NCI-H774 (cell line): ENCODE data around the gene TNPO3.

Experiments
- DNase-seq: peaks from one replicate; lab custom pipeline; 2025; lab: John Stamatoyannopoulos, UW

Gene TNPO3

GRCh38 chr7:128939075-128939860, 115.6 kb downstream of the TNPO3 start:
- DNase-seq: no peak

DNA sequence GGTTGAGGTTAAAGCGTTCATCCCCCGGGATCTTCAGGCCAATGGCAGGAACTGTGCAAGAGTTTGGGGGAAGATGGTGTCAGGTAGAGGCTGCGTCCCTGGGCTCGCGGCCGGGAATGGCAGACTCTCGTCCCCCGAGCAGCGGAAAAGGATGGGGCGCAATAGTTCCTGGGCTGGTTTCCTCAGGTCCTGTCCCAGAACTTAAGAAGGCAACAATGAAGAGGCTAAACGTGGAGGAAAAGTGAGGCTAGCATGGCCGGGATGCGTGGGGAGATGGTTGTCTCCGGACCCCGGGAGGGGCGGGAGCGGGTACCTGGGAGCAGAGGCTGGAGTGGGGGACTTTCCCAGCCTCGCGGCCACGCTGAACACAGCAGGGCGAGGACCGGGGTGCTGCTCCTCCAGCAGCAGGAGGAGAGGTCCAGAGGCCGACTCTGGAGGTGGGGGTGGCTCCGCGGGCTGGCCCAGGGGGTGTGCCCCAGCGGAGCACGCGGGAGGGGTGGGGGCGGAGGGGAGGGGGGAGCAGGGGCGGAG, 116.3 kb downstream of the TNPO3 start:
- DNase-seq: no peak

GRCh38 chr7:128937647-128938543, 117.0 kb downstream of the TNPO3 start, which contains the start of gene IRF5:
Gene IRF5, plus strand, starts transcription at chr7:128937927. Its CDS starts 4,155 bp downstream, at chr7:128942082.
- peak; percentile 70 for DNase-seq

GRCh38 chr7:128937271-128937646, 117.7 kb downstream of the TNPO3 start:
- no peak for DNase-seq

GRCh38 chr7:128936798-128937197, 118.1 kb downstream of the TNPO3 start:
- no peak for DNase-seq

GRCh38 chr7:128935342-128935730, 119.6 kb downstream of the TNPO3 start:
- DNase-seq: no peak

DNA sequence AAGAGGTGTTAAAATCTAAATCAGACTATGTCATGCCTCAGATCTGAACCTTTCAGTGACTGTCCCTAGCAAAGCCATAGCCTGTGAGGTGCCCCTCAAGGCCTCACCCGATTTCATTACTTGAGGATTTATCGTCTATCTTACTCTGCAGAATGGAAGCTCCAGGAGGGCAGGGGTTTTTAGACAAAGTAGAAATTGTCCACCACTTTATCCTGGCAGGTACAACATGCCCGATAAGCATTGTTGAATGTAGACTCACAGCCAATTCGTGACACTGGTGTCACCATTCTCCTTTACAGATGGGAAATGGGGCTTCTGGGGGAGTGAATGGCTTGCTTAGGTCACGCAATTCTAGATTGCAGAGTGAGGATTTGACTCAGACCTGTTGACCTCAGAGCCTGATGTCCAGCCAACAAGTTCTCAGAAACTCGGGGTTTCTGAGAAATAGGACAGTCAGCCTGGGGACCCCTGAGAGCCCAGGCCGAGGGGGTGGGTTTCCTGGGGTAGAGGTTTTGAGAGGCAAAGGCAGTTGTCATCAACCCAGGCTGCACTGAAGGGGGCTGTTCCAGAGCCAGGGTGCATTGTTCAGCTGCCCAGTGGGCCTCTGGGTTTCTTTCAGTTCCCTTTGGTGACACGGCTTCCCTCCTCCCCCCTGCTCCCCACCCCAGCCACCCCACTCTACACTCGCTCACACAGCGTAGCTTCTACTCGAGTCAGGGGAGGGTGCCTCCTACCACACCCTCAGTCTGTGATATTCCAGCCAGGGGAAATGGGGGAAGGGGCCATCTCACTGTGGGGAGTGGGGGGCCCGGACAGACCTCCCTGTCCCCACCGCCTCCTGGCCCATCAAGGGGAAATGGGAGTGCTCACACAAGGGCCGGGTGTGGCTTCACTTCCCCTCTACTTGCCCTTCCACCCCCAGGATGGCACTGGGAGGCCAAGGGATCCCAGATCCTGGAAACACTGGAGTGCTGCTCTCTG, 120.3 kb downstream of the TNPO3 start:
- no peak for DNase-seq

GRCh38 chr7:128933180-128933891, 121.6 kb downstream of the TNPO3 start:
- no peak for DNase-seq

DNA sequence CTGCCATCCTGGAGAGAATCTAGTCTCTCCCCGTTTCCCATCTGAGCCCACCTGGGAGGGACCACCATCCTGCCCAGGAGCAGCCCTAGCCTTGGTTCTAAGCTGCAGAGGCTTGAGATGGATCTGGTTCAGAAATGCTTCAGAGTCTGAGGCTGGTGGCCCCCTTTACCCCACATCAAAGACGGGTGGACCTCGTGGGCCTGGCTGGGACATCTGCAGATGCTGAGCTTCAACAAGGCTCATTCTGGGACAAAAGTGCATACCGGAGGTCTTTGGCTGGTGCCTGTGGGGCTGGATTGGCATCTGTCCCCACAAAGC, 122.1 kb downstream of the TNPO3 start:
- no peak for DNase-seq

GRCh38 chr7:128931965-128932861, 122.7 kb downstream of the TNPO3 start:
- no peak for DNase-seq

- no peak for DNase-seq
Measured at GRCh38 chr7:128931190-128931798, 123.6 kb downstream of the TNPO3 start.

GRCh38 chr7:128928882-128929788, 125.8 kb downstream of the TNPO3 start:
- DNase-seq: no peak

DNA sequence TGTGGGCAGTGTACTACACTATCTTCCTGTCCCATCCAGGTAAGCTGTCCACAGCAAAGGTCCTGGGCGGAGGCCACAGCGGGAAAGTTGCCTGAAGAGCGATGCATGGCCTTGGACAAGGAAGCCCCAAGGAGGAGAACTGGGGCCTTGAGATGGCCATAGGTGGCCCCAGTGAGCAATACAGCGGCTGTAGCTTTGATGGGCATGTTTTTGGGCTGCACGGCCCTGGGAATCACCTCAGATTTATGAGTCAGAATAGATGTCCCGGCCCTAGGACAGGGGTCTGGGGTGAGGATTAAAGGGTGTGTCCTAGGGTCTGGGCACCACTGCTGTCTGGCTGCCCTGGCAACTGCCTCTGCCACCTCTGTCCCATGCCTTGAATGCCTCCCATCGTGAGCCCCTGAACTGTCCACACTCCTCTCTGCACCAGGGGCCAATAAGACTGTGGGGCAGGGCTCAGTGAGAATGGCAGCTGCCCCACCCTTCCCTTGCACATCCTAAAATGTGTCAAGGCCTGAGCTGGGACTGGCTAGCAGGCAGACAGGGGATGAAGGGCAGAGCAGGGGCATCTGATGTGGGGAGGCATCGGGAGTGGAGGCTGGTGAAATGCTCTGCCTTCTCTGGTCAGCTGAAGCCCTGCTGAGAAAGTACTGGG, 126.6 kb downstream of the TNPO3 start:
- no peak for DNase-seq

DNA sequence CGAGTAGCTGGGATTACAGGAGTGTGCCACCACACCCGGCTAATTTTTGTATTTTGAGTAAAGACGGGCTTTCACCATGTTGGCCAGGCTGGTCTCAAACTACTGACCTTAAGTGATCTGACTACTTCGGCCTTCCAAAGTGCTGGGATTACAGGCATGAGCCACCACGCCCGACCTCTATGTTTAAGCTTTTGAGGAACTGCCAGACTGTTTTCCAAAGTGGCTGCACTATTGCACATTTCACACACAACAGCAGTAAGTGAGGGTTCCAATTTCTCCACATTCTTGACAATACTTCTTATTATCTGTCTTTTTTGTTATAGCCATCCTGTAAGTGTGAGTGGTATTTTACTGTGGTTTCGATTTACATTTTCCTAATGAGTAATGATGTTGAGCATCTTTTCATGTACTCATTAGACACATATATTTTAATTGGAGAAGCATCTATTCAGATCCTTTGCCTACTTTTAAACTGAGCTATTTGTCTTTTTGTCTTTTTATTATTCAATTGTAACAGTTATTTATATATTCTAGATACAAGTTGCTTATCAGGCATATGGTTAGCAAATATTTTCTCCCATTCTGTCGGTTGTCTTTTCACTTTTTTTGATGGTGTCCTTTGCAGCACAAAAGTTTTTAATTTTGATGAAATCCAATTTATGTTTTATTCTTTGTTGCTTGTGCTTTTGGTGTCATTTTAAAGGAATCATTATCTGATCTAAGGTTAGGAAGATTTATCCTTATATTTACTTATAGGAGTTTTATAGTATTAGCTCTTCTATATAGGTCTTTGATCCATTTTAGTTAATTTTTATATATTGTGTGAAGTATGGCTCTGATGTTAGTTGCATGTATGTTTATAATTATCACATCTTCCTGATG, 130.0 kb downstream of the TNPO3 start:
- DNase-seq: no peak

- no peak for DNase-seq
Measured at GRCh38 chr7:128923411-128923800, 131.5 kb downstream of the TNPO3 start.

DNA sequence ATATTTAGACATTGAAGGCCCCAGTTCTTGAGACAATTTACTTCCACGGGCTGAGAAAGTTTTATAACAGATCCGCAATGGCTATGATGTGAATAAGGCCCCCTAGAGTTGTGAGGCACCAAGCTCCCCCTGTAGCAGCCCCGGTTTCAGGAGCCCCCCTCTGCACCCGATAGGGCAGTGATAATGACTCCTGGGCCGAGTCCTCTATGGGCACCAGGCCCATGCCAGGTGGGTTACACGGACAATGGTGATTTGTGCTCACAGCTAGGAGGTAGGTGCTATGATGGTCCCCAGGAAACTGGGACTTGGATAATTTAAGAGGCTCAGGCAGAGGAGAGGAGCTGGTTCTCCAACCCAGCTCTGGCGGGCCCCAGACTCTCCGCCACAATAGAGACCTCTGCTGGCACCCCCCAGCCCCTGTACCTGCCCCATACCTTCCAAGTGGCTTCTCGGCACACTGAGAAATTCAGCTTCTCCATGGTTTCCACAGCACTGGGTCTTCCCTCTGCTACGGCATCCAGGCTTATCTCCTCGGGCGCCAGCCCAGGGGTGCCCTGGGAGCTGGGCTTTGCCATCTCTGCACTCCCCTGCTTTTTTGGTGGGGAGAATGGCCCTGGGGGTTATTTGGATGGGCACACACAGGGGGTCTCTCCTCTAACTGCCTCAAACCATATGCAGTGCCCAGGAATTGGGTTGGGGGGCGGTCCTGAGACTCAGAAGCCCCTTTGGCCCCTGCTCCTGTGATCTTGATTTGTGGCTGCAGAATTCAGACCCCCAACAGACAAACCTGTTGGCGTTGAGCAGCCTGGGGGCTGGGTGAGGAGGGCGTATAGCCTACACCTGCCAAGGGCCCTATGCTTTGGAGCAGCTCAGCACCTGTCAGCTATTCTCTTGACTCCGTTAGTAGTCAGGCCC, 132.2 kb downstream of the TNPO3 start:
- DNase-seq: no peak
